NCI-H146 treated with DMSO at 0.1 percent for 48 hours (cell line): ENCODE measurements around the gene CRYZL1.
A peak's percentile ranks its signal among the peaks of the same experiment; 100 is the strongest.
"Not testable (repeated sequence)": the region's sequence is repeated elsewhere in the genome, so short reads cannot be mapped to it uniquely, and the experiment has no call there.

ENCODE experiments used
- DNase-seq: peaks from one replicate; lab custom pipeline; 2025; ENCODE audit not compliant: unreplicated experiment; lab: John Stamatoyannopoulos, UW

The CRYZL1 gene

DNA sequence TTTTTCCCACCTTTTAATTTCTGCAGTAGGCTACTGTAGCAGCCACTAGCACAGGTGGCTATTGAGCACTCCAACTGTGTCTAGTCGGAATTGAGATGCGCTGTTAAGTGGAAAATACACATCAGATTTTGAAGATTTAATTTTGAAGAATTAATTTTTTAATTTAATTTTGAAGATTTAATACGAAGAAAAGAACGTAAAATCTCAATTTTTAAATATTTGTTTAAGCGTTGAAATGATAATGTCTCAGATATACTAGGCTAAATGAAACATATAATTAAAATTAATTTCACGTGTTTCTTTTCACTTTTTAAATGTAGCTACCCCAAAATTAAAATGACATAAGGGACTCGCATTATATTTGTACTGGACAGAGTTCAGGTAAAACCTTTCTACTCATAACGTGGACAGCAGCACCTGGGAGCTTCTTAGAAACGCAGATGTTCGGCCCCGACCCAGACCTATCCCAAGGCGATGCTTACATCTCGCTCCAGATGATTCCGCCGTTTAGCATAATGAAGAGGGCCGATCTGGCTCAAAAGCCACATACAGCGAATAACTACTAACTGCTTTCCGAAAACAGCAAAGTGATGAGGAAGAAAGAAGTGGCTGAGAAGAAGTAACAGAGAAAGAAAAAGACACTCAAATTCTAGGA is 717 bp downstream of the CRYZL1 start:
- peak; percentile 47 for DNase-seq

DNA sequence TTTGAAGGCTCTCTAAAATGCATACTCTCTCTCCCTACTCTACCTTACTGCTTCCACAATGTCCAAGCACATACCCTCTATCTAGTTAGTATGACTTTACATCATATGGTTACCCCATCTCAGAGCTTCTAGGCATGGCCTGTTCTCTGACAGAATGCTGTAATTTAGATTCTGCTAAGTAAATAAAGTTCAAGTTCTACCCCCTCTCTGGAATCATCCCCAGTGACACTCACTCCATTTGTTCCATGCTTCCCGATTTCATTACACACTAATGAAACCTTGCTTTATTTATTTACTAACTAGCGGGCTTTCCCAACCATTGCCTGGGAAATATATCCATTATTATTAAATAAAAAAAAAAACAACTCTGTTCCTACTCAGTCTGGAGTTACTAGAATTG is 7.3 kb downstream of the CRYZL1 start:
- DNase-seq, result no peak

GRCh38 chr21:33626151-33626550 is 15.4 kb downstream of the CRYZL1 start:
- DNase-seq, result not testable (repeated sequence)

DNA sequence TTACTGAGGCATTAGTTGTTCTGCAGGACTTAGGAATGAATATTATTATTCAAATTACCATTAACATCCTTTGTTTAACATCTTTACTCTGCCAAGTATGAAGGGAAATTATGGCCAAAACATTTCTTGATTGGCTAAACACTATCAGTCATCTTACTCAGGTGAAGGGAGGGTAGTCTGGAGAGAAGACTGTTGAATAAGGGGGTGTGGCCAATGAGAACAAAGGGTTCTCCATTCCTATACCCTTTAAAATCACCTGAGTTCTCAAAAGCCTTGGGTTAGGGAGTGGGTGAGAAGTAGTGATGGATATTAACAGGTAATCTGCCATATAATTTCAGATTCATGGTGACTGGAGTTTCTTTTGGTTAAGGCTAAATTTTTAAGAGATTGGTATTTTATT is 19.3 kb downstream of the CRYZL1 start:
- no peak for DNase-seq

- no peak for DNase-seq
Observed at GRCh38 chr21:33619726-33620125, 21.8 kb downstream of the CRYZL1 start.

- DNase-seq, result no peak
Observed at GRCh38 chr21:33618407-33618806, 23.1 kb downstream of the CRYZL1 start.

DNA sequence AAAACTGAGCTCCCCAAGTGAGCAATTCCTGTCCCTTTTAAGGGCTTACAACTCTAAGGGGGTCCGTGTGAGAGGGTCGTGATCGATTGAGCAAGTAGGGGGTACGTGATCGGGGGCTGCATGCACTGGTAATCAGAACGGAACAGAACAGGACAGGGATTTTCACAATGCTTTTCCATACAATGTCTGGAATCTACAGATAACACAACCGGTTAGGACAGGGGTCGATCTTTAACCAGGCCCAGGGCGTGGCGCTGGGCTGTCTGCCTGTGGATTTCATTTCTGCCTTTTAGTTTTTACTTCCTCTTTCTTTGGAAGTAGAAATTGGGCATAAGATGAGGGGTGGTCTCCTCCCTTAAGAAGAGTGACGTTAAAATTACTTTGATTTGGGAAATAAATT is 24.0 kb downstream of the CRYZL1 start:
- not testable (repeated sequence) for DNase-seq

- DNase-seq, result no peak
Observed at GRCh38 chr21:33611006-33611744, 30.4 kb downstream of the CRYZL1 start.

DNA sequence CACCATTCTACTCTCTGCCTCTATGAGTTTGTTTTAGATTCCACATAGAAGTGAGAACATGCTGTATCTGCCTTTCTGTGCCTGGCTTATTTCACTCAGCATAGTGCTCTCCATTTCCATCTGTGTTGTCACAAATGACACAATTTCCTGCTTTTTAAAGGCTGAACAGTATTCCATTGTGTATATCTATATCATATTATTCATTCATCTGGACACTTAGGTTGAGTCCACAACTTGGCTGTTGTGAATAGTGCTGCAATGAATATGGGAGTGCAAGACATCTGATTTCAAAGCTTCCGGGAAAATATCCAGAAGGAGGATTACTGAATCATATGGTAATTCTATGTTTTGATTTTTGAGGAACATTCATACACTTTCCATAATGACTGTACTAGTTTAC is 33.0 kb downstream of the CRYZL1 start:
- DNase-seq, result no peak

- no peak for DNase-seq
Observed at GRCh38 chr21:33598051-33598450, 43.5 kb downstream of the CRYZL1 start.

GRCh38 chr21:33588485-33589335 is 52.8 kb downstream of the CRYZL1 start, which contains the start of gene DONSON:
TSS of gene DONSON (minus strand) at chr21:33588684. CDS start at chr21:33588641, 43 bp downstream.
- DNase-seq, result peak; percentile 24

- no peak for DNase-seq
Observed at GRCh38 chr21:33587792-33588484, 53.6 kb downstream of the CRYZL1 start.

GRCh38 chr21:33586927-33587326 is 54.6 kb downstream of the CRYZL1 start:
- no peak for DNase-seq

DNA sequence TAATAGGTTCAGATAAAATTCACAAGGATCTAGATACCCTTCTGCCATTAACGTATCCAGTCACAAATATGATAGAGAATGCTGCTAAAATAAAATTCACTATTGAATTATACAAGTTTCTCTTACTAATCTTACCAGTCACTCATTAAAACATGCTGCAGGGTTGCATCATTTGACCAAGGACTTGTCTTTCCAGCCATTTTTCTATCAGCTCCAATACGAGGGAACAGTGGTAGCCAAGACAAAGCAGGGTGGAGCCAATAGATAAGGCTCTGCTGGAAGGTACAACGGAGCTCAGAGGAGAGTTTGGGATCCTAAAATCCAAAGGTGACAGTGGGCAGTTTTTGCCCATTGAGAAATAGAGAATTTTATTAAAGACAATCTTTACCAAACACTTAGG is 57.1 kb downstream of the CRYZL1 start:
- no peak for DNase-seq

DNA sequence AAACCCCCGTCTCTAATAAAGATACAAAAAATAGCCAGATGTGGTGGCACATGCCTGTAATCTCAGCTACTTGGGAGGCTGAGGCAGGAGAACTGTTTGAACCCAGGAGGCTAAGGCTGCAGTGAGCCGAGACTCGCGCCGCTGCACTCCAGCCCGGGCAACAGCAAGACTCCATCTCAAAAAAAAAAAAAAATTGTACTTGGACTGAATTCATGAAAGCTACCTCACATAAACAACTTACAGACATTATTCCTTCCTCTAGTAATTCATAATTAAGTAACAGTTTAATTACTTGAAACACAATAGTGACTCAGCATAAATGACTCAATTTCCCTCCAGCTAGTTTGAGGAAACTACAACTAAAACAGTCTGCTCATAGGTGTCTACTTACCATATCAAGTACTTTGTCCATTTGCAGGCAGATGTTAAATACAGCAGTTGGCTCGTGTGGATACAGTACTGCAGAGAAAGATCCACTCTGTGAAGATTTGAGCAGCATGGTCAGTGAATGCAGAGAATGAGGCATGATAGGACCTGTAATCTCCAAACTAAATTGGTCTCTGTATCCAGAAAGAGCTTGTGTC is 62.5 kb downstream of the CRYZL1 start:
- DNase-seq, result no peak

- DNase-seq, result no peak
Observed at GRCh38 chr21:33578214-33578613, 63.3 kb downstream of the CRYZL1 start.

- DNase-seq, result not testable (repeated sequence)
Observed at GRCh38 chr21:33576741-33577141, 64.8 kb downstream of the CRYZL1 start.

DNA sequence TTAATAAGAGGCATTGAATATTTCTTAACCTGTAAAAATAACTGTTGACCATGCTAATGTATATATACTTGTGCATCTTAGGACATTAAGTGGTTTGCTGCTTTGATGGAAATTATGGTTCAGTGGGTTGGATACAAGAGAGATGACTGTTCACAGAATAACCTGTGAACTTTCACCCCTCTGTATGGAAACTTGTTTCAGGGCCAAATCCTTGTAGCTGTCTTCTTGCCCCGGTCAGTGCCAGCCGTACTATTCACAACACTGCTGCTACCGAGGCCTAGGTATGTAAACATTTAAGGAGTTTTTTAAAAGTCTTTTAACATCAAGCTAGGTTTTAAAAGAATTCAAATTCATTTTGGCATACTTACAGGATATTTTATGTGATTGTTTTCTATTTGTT is 69.2 kb downstream of the CRYZL1 start:
- DNase-seq, result no peak

DNA sequence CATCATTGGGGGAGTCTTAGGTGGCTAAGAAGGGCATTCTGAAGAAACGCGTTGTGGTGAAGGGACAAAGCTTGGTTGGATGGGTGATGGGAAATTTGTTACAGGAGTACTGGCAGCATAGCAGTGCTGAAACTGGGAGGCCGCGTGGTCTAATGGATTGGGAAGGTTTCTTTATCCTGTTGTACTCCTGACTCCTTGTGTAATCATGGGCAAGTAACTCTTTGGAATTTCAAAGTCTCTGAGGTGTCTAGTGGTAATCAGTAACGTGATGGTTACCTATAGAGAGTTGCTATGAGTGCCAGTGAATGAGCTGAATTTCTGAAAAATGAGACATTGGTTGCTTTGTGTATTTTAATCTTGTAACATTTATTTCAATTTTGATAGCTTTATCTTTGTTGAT is 71.5 kb downstream of the CRYZL1 start:
- DNase-seq, result no peak

DNA sequence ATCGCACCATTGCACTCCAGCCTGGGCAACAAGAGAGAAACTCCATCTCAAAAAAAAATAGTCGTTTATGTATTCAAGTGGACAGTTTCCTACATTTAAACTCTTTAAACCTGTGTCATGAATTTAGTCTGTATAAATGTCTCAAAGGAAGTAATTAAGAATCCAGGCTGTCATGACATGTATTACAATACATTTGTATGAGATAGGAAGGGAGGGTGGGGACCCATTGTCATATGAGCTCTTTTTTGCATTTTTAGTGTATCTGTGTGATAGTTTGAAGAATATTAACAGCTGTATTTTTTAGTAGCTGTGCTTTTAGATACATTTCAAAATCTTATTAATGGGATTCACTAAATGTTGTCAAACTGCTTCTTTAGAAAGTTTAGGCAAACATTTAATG is 73.1 kb downstream of the CRYZL1 start:
- no peak for DNase-seq

GRCh38 chr21:33567914-33568313 is 73.6 kb downstream of the CRYZL1 start:
- DNase-seq, result no peak
